HepG2 (cell line): ENCODE data around the gene MZF1. TPM values are rescaled to one million over a fixed set of nuclear protein-coding genes. Genes with fewer than 3 reads are reported as not detected.

Source experiments
- CREM ChIP-seq, 2 experiments: sonication (generic) in 1 of 2; formaldehyde crosslinking in 1 of 2; IDR thresholded peaks; 2 replicates each; pipeline versions ENCODE4 v1.4.0 to v1.6.1; 2016 to 2020; ENCODE audit warnings: antibody characterized with exemption in 1 of 2, mild to moderate bottlenecking in 1 of 2, missing genetic modification reagents in 1 of 2
- HCFC1 ChIP-seq: fragments of 150-350 bp; IDR thresholded peaks from 2 replicates; pipeline ENCODE4 v1.6.1; 2014; ENCODE audit warnings: low read depth, low read length
- HIVEP1 ChIP-seq: sonication (generic); formaldehyde crosslinking; IDR thresholded peaks from 2 replicates; pipeline ENCODE4 v1.4.0; 2020; ENCODE audit warnings: mild to moderate bottlenecking, missing genetic modification reagents
- KDM3A ChIP-seq: IDR thresholded peaks from 2 replicates; pipeline ENCODE4 v1.6.1; 2018; ENCODE audit warnings: low read depth, missing compliant biosample characterization
- NFATC3 ChIP-seq: sonication (generic); formaldehyde crosslinking; IDR thresholded peaks from 2 replicates; pipeline ENCODE4 v1.5.1; 2020; ENCODE audit warnings: mild to moderate bottlenecking, missing genetic modification reagents
- POLR2A ChIP-seq, 2 experiments: IDR thresholded peaks; 2 replicates each; pipeline ENCODE4 v1.6.1; 2011; ENCODE audit warnings: low read depth in 2 of 2, low read length in 2 of 2, mild to moderate bottlenecking in 1 of 2, moderate library complexity in 1 of 2; ENCODE audit not compliant: insufficient read depth in 1 of 2
- RFXAP ChIP-seq: sonication (generic); formaldehyde crosslinking; IDR thresholded peaks from 2 replicates; pipeline ENCODE4 v1.4.0; 2020; ENCODE audit warnings: missing genetic modification reagents, borderline replicate concordance
- SRSF9 ChIP-seq: fragments of 200-400 bp; formaldehyde crosslinking; IDR thresholded peaks from 2 replicates; pipeline ENCODE4 v1.6.1; 2018; ENCODE audit warnings: borderline replicate concordance, mild to moderate bottlenecking, low read depth, low read length; ENCODE audit not compliant: insufficient read depth, poor library complexity, severe bottlenecking
- ZNF253 ChIP-seq: sonication (generic); formaldehyde crosslinking; IDR thresholded peaks from 2 replicates; pipeline ENCODE4 v1.8.0; 2022; ENCODE audit warnings: mild to moderate bottlenecking, missing genetic modification reagents, borderline replicate concordance
- ZNF7 ChIP-seq: IDR thresholded peaks from 2 replicates; pipeline ENCODE4 v1.6.1; 2016; ENCODE audit warnings: missing biosample characterization, missing genetic modification reagents
- ZSCAN9 ChIP-seq: IDR thresholded peaks from 2 replicates; pipeline ENCODE4 v1.6.1; 2016; ENCODE audit warnings: borderline replicate concordance
- polyA plus RNA-seq, 8 experiments: library from polyadenylated mRNA; depleted of rRNA in 3 of 8; stranded (reverse) in 7 of 8; unstranded in 1 of 8; fragments of >200 nt; fragmentation: Illumina TruSeq in 4 of 8; extraction: Trizol in 4 of 8; gene quantifications; 2 replicates each; pipeline versions ENCODE4 v1.2.1 to v1.2.3, GENCODE V29; 2011 to 2016; ENCODE audit warnings: low read depth in 4 of 8, missing spikeins in 1 of 8, mixed read lengths in 1 of 8; ENCODE audit not compliant: insufficient read depth in 1 of 8
- total RNA-seq, 5 experiments: library from RNA; depleted of rRNA; stranded (reverse); fragments of >200 nt; fragmentation: Illumina TruSeq; extraction: Trizol; gene quantifications; 2 replicates each; pipeline ENCODE4 v1.2.3, GENCODE V29; 2016; ENCODE audit warnings: low read depth in 1 of 5
- TF ChIP-seq, protein P1 (sequence below), 2 experiments: fragments of 450-650 bp in 1 of 2; sonication (generic) in 1 of 2; formaldehyde crosslinking in 1 of 2; IDR thresholded peaks; 2 replicates each; pipeline versions ENCODE4 v1.6.1 to v1.8.0; 2016 to 2022; ENCODE audit warnings: antibody characterized with exemption in 1 of 2, mild to moderate bottlenecking in 1 of 2, missing genetic modification reagents in 1 of 2
- TF ChIP-seq, protein P2 (sequence below), 2 experiments: sonication (generic) in 1 of 2; formaldehyde crosslinking in 1 of 2; IDR thresholded peaks; 2 replicates each; pipeline versions ENCODE4 v1.6.1 to v1.9.0; 2014 to 2022; ENCODE audit warnings: antibody characterized with exemption in 1 of 2, borderline replicate concordance in 1 of 2, inconsistent platforms in 1 of 2, low read depth in 1 of 2, missing genetic modification reagents in 1 of 2

MZF1 gene
- total and polyA plus RNA-seq, 2 of the 13 experiments (the other 11 are each of a cell fraction or from before 2014, with no cell fraction given), result 3.1 to 8.1 TPM

DNA sequence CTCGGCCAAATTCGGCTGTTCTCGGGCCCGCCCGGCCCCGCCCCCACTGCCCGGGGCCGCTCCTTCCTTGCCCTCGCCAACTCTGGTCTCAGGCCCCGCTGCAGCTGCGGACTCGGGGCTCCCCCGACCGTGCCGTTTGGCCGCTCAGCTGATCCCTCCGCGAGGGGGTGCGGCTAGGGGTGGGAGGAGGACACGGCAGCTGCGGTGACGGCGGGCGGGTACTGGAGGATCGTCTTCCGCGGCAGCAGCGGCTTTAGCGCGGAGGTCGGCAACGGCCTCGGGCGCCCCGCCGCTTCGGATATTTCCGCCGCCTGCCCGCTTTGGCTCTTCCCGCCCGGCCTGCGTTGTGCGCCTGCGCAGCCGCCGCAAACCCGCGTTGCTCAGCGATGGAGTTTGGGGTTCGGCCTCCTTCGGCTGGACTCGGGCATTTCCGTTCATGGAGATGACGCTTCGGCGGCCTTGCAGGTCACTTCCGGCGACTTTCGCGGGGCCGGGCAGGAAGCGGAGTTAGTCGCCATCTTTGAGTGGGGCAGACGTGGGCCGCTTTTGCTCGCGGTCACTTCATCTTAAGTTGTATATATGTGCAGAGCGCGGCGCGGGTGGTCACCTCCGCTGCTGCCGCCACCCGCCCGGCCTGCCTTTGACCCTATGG, 14.4 kb downstream of the MZF1 start (continued):
- TF ChIP-seq, protein P1, sequence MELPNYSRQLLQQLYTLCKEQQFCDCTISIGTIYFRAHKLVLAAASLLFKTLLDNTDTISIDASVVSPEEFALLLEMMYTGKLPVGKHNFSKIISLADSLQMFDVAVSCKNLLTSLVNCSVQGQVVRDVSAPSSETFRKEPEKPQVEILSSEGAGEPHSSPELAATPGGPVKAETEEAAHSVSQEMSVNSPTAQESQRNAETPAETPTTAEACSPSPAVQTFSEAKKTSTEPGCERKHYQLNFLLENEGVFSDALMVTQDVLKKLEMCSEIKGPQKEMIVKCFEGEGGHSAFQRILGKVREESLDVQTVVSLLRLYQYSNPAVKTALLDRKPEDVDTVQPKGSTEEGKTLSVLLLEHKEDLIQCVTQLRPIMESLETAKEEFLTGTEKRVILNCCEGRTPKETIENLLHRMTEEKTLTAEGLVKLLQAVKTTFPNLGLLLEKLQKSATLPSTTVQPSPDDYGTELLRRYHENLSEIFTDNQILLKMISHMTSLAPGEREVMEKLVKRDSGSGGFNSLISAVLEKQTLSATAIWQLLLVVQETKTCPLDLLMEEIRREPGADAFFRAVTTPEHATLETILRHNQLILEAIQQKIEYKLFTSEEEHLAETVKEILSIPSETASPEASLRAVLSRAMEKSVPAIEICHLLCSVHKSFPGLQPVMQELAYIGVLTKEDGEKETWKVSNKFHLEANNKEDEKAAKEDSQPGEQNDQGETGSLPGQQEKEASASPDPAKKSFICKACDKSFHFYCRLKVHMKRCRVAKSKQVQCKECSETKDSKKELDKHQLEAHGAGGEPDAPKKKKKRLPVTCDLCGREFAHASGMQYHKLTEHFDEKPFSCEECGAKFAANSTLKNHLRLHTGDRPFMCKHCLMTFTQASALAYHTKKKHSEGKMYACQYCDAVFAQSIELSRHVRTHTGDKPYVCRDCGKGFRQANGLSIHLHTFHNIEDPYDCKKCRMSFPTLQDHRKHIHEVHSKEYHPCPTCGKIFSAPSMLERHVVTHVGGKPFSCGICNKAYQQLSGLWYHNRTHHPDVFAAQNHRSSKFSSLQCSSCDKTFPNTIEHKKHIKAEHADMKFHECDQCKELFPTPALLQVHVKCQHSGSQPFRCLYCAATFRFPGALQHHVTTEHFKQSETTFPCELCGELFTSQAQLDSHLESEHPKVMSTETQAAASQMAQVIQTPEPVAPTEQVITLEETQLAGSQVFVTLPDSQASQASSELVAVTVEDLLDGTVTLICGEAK (IDR thresholded peaks at IDR 0.05), result peak; percentile 46
- TF ChIP-seq, protein P1 (CRISPR knock-in tag; IDR thresholded peaks at IDR 0.05), result no peak; the same call in 1 of the 2 replicates
- TF ChIP-seq CREM (IDR thresholded peaks at IDR 0.05) (peak; percentile 91), CREM (CRISPR knock-in tag; IDR thresholded peaks at IDR 0.05) (no peak), ZNF7 (CRISPR knock-in tag) (no peak), HCFC1 (peak; percentile 66; the same call in 1 of the 2 replicates), RFXAP (CRISPR knock-in tag) (peak; percentile 82), ZSCAN9 (CRISPR knock-in tag) (no peak; the same call in 1 of the 2 replicates), HIVEP1 (CRISPR knock-in tag) (no peak), POLR2A (IDR thresholded peaks at IDR 0.05; ENCODE audit: insufficient read depth in 1 of 2, low read depth in 2 of 2, low read length in 2 of 2) (peak in 1 of 2 experiments; percentile 75; a peak in 1 of 4 replicates), SRSF9 (no peak), KDM3A (CRISPR knock-in tag) (0 out of 2 replicates have a peak, but pooled peaks have one; percentile 10), ZNF253 (CRISPR knock-in tag) (0 out of 2 replicates have a peak, but pooled peaks have one; percentile 38), NFATC3 (CRISPR knock-in tag) (peak; percentile 36; the same call in 1 of the 2 replicates)
- TF ChIP-seq, protein P2, sequence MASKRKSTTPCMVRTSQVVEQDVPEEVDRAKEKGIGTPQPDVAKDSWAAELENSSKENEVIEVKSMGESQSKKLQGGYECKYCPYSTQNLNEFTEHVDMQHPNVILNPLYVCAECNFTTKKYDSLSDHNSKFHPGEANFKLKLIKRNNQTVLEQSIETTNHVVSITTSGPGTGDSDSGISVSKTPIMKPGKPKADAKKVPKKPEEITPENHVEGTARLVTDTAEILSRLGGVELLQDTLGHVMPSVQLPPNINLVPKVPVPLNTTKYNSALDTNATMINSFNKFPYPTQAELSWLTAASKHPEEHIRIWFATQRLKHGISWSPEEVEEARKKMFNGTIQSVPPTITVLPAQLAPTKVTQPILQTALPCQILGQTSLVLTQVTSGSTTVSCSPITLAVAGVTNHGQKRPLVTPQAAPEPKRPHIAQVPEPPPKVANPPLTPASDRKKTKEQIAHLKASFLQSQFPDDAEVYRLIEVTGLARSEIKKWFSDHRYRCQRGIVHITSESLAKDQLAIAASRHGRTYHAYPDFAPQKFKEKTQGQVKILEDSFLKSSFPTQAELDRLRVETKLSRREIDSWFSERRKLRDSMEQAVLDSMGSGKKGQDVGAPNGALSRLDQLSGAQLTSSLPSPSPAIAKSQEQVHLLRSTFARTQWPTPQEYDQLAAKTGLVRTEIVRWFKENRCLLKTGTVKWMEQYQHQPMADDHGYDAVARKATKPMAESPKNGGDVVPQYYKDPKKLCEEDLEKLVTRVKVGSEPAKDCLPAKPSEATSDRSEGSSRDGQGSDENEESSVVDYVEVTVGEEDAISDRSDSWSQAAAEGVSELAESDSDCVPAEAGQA (IDR thresholded peaks at IDR 0.05; ENCODE audit: low read depth), result peak; percentile 96
- TF ChIP-seq, protein P2 (CRISPR knock-in tag; IDR thresholded peaks at IDR 0.05; ENCODE audit: borderline replicate concordance), result peak; percentile 74; the same call in 1 of the 2 replicates
